Activated T-helper 1 cell treated with Interleukin-2 at 50 U/mL for 16 hours (primary cell): ENCODE data around the gene KIF25.

Experiments used
- DNase-seq: peaks from one replicate; pipeline ENCODE4 v3.0.0-alpha.2; 2020; ENCODE audit warnings: low read depth

KIF25 gene

GRCh38 chr6:168037242-168037641 is 39.8 kb downstream of the KIF25 start:
- no peak for DNase-seq

DNA sequence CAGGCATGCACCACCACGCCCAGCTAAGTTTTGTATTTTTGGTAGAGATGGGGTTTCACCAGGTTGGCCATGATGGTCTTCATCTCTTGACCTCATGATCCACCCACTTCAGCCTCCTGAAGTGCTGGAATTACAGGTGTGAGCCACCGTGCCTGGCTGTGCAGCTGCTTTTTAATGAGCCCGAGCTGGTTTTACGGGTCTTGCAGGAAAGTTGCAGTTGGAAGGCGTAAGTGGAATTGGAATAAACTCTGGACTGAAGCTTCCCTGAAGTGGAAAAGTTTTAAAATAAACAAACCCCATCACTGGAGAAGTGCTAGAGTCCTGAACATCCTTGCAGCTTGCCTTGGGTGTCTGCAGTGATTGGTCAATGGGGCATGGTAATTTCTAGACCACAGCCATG is 40.4 kb downstream of the KIF25 start:
- DNase-seq: no peak

GRCh38 chr6:168038576-168039140 is 41.2 kb downstream of the KIF25 start:
- no peak for DNase-seq

GRCh38 chr6:168039301-168039700 is 41.8 kb downstream of the KIF25 start:
- no peak for DNase-seq

GRCh38 chr6:168039849-168040248 is 42.4 kb downstream of the KIF25 start:
- DNase-seq: no peak

GRCh38 chr6:168040856-168041496 is 43.5 kb downstream of the KIF25 start:
- no peak for DNase-seq

DNA sequence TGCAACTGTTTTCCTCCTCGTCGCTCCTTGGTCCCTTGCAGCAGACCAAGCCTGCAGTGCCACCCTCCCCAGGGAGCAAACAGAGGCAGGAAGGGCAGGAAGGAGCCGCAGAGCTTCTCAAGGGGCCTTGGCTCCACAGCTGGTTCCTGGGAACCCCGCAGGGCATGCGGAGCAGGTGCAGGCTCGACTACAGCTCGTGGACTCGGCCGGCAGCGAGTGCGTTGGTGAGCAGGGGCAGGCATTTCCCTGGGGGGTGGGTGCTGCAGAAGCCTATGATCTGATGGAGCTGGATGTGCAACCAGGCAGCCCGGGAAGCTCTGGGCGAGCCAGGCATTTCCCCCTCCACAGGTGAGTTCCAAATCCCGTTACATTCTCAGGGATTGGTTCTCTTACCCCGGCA is 44.5 kb downstream of the KIF25 start:
- DNase-seq: no peak

- no peak for DNase-seq
Measured at GRCh38 chr6:168042426-168043192, 45.1 kb downstream of the KIF25 start.

GRCh38 chr6:168043193-168043847 is 45.8 kb downstream of the KIF25 start:
- no peak for DNase-seq

GRCh38 chr6:168043848-168044415 is 46.5 kb downstream of the KIF25 start:
- no peak for DNase-seq

GRCh38 chr6:168044521-168045130 is 47.2 kb downstream of the KIF25 start:
- DNase-seq: no peak

DNA sequence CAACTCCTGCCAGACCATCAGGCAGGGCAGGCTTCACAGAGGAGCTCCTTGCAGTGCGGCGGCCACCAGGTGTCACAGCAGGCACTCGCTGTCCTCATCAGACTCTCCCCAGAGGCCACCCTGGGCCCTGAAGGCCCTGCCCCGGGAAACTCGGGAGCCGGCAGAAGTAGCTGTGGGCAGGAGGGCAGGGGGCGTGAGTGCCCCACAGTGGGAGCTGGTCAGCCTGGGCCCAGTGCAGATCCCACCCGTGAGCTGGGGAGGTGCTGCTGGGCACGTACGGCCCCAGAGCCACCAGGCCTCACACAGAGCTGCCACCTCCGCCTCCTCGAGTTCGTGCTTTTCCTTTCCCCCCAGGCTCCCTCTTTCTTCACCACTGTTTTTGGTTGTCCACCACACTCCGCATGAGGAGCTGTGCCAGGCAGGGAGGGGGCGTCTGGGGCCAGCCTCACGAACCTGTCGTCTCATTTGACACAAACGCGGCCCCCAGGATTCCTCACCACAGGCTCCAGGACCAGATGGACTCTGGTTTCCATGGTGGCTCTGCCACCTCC is 47.7 kb downstream of the KIF25 start:
- no peak for DNase-seq

DNA sequence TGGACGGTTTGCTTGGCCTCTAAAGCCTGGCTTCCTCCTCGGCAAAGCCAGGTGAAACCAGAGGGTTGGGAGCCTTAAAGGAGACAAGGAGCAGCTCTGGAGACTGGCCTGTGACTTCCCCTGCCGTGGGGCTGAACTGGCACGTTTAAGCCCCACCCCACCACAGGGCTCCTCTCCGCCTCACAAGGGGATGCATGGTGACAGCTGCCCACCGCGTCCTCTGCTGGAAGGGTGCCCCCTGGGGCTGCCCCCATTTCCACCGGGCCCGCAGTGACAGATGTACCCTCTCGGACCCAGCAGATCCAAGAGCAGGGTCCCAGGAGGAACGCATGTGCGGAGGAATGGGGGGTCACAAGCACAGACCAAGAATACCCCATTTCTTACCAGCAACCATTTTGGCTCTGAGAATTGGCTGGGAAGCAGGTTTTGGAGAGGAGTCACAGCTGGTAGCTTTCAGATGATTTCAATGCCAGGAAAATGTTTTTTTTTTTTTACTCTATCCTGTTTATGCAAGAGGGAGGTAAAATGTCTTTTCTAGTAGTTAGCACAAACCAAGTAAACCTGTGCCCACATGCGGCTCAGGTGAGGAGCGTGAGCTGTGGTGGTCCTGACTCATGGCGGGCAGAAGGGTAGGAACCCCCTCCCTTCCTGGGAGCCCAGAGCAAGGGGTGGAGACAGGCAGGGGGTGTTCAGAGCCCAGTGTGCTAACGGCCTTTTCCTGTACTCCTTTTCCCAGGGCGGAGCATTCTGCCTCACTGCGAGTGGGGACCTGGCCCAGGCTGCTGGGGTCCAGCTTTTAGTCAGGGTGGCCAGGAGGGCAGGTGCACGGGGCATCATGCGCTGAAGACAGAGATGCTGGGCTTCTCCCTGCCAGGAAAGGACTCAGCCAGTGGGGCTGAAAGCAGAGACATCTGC is 48.5 kb downstream of the KIF25 start:
- no peak for DNase-seq

DNA sequence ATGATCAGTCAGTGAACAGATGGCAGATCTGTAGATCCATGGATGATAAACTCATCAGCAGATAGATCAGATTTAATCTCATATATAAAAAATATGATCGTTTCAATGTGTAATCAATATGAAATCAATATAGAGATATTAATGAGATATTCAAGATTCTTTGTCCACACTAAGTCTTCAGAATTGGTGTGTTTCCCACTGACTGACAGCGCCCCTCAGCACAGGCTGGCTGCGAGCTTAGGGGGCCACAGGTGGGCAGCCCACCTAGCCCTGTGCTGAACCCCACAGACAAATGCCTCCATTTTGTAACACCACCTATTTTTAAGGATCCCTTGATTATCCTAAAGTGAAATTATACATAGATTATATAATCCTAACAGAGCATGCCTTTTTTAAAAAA is 49.2 kb downstream of the KIF25 start:
- DNase-seq: no peak

DNA sequence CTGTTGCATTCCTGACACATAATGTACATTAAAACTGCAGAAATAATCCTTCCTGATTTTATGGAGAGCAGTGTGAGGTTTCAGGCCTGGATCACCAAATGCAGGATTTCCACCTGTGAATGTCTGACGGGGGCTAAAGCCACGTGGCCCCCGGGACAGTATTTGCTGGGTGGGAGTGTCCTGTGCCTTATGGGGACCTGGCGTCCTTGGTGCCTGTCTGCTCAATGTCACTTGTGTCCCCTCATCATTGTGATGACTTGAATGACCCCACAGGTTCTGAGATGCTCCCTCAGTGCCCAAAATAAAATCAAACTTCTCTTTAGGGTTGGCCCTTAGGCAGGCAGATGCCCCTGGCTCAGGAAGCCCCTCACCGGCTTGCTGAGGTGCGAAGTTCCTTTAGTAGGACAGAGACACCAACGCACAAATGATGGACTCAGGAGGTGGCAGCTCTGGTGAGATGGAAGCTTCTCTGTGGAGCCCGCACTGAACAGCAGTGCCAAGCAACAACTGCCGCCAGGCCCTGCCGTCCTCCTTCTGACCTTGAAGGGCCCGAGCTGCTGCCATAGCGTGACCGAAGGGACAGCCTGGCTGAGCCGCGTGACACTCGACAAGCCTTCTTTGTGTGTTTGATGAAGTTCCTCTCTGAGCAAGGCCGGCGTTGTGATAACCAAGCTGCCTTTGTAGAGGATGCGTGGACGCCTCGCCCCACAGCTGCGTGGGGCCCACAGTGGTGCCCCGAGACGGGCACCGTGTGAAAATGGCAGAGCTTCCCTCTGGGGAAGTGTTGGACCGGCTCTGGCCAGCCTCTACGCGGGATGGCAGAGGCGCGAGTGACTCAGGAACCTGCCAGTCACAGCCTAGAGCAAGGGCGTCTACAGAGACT is 50.6 kb downstream of the KIF25 start:
- DNase-seq: no peak

GRCh38 chr6:168048724-168049025 is 51.2 kb downstream of the KIF25 start:
- no peak for DNase-seq

DNA sequence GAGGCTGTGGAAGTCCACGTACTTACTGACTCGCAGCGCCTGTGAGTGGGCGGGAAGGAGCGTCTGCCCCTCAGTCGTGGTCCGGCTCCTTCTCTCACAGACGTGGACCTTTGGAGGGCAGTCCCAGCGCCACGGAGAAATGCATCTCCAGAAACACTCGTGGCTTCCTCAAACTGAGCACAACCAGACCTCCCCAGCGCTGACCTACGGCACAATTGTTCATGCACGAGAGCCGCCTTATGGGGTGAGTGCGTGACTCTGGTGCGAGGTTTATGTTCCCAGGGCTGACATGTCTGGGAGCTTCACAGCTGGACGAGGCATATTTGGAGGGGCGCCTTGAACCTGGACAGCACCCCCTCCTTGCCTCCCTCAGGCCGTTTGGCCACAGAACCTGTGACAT is 51.8 kb downstream of the KIF25 start:
- no peak for DNase-seq

- DNase-seq: no peak
Measured at GRCh38 chr6:168049706-168050224, 52.3 kb downstream of the KIF25 start.

DNA sequence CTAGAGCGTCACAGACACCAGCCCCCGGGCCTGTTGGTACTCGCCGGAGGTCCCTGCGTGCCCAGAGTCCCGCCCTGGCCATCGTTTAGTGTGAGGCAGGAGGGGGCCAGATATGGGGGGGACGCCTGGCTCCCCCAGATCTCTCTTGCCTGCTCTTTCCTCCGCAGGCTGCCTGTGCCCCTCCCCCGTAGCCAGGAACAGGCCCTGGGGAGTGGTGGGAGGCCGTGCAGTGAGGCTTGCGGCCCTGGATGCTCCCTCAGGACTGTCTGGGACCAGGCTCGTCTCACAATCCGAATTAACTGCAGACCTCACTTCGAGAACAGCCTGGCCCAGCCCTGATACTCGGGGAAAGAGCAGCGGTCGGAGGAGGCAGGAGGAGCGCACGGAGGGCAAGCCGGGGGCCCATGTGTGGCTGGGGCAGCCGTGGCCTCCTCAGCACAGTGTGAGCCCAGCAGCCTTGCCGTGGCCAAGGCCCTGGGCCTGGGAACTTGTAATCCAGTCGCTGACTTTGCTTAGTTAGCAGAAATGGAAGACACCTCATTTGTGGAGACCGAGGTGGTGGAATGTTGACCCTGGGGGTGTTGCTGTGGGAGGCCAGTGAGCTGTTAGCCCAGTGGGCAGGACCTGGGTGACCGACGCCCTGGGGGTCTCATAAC is 52.9 kb downstream of the KIF25 start:
- DNase-seq: no peak
